Neural progenitor cell (in vitro differentiated cells): Measurements from ENCODE around the gene SLC28A1.

Source experiments
- EZH2 ChIP-seq: fragments of 200-600 bp; sonication (generic); IDR thresholded peaks from 2 replicates; pipeline ENCODE4 v1.6.1; 2017; ENCODE audit warnings: antibody characterized with exemption, mild to moderate bottlenecking, moderate library complexity
- TF ChIP-seq, protein P1 (sequence below): fragments of 200-600 bp; sonication (generic); IDR thresholded peaks from 2 replicates; pipeline ENCODE4 v1.5.1; 2017; ENCODE audit warnings: antibody characterized with exemption, mild to moderate bottlenecking

DNA sequence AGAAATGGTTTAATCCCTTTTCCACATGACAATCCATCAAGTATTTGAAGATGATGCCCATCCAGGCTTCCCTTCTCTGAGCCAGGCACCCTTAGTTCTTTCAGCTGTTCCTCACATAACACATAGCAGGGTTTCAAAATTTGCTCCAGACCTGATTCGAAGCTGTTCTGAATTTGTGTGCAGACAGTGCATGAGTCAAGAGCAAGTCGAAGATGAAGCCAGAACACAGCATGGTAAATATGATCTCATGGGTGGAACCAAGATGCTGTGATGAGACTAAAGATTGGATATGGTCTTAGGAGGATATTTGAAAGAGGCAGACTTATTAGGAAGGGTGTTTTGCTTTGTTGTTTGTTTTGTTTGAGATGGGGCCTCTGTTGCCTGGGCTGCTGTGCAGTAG lies 64.6 kb downstream of the SLC28A1 start:
- TF ChIP-seq, protein P1, sequence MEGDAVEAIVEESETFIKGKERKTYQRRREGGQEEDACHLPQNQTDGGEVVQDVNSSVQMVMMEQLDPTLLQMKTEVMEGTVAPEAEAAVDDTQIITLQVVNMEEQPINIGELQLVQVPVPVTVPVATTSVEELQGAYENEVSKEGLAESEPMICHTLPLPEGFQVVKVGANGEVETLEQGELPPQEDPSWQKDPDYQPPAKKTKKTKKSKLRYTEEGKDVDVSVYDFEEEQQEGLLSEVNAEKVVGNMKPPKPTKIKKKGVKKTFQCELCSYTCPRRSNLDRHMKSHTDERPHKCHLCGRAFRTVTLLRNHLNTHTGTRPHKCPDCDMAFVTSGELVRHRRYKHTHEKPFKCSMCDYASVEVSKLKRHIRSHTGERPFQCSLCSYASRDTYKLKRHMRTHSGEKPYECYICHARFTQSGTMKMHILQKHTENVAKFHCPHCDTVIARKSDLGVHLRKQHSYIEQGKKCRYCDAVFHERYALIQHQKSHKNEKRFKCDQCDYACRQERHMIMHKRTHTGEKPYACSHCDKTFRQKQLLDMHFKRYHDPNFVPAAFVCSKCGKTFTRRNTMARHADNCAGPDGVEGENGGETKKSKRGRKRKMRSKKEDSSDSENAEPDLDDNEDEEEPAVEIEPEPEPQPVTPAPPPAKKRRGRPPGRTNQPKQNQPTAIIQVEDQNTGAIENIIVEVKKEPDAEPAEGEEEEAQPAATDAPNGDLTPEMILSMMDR, result no peak
- TF ChIP-seq EZH2, result no peak
